A549 (cell line): Measurements from ENCODE around the gene TSC22D1.

ENCODE experiments used
- EHMT2 ChIP-seq: fragments of 200-600 bp; sonication (generic); IDR thresholded peaks from 2 replicates; pipeline ENCODE4 v1.6.1; 2016; ENCODE audit warnings: antibody characterized with exemption, low read depth, mild to moderate bottlenecking, moderate library complexity
- MAZ ChIP-seq: fragments of 150-350 bp; IDR thresholded peaks from 2 replicates; pipeline ENCODE4 v1.6.1; 2014; ENCODE audit warnings: antibody characterized with exemption, low read depth, low read length, borderline replicate concordance
- POLR2A ChIP-seq: IDR thresholded peaks from 2 replicates; pipeline ENCODE4 v1.6.1; 2012; ENCODE audit warnings: mild to moderate bottlenecking, low read length
- SMC3 ChIP-seq: fragments of >200 bp; sonication (Bioruptor Twin); formaldehyde crosslinking; IDR thresholded peaks from 3 replicates; pipeline ENCODE4 v1.6.1; 2018; ENCODE audit warnings: inconsistent platforms
- TFCP2L1 ChIP-seq: fragments of 250-450 bp; sonication (Bioruptor Pico); IDR thresholded peaks from 2 replicates; pipeline ENCODE4 v1.5.0; 2021; ENCODE audit warnings: mild to moderate bottlenecking
- TF ChIP-seq, protein P1 (sequence below): fragments of >200 bp; sonication (Bioruptor Twin); formaldehyde crosslinking; IDR thresholded peaks from 3 replicates; pipeline ENCODE4 v1.5.1; 2016

DNA sequence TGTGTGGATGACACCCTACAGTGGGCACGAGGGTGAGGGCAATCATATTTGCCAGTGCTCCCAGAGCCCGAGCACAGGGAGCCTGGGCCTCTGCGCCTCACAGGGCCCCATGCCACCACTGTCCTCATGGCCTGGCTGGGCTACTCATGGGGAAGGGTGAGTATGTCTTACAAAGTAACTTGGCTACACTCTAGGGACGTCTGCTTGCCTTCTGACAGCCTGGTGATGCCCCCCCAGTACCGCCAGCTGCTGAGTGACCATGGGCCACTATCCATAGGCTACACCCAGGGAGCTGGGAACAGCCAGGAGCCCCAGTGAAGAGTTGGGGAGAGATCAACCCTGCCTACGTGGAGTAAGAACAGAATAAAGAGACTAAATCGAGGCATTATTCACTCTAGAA, 123.7 kb downstream of the TSC22D1 start:
- TF ChIP-seq, protein P1, sequence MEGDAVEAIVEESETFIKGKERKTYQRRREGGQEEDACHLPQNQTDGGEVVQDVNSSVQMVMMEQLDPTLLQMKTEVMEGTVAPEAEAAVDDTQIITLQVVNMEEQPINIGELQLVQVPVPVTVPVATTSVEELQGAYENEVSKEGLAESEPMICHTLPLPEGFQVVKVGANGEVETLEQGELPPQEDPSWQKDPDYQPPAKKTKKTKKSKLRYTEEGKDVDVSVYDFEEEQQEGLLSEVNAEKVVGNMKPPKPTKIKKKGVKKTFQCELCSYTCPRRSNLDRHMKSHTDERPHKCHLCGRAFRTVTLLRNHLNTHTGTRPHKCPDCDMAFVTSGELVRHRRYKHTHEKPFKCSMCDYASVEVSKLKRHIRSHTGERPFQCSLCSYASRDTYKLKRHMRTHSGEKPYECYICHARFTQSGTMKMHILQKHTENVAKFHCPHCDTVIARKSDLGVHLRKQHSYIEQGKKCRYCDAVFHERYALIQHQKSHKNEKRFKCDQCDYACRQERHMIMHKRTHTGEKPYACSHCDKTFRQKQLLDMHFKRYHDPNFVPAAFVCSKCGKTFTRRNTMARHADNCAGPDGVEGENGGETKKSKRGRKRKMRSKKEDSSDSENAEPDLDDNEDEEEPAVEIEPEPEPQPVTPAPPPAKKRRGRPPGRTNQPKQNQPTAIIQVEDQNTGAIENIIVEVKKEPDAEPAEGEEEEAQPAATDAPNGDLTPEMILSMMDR: no peak
- TF ChIP-seq EHMT2: no peak
- no peak for TF ChIP-seq POLR2A
- no peak for TF ChIP-seq SMC3
- no peak for TF ChIP-seq MAZ
- TF ChIP-seq TFCP2L1 (CRISPR knock-in tag): no peak
